ENCODE results near the gene EPG5. TPM values are rescaled to one million over a fixed set of nuclear protein-coding genes. Genes with fewer than 3 reads are reported as not detected.

The EPG5 gene
- total and polyA plus RNA-seq, 3 donors from 2014 or later: 19.0 to 66.4 (median 55.7) TPM

DNA sequence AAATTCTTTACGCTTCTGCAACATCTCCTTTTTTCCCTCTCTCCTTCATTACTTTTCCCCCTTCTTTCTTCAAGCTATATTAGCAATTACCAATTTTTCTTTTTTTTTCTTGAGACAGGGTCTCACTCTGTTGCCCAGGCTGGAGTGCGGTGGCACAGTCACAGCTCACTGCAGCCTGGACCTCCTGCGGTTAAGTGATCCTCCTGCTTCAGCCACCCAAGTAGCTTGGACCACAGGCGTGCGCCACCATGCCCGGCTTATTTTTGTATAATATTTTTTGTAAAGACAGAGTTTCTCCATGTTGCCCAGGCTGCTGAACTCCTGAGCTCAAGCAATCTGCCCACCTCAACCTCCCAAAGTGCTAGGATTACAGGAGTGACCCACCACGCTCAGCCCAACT lies 70.7 kb downstream of the EPG5 start:
- TF ChIP-seq, protein P1, sequence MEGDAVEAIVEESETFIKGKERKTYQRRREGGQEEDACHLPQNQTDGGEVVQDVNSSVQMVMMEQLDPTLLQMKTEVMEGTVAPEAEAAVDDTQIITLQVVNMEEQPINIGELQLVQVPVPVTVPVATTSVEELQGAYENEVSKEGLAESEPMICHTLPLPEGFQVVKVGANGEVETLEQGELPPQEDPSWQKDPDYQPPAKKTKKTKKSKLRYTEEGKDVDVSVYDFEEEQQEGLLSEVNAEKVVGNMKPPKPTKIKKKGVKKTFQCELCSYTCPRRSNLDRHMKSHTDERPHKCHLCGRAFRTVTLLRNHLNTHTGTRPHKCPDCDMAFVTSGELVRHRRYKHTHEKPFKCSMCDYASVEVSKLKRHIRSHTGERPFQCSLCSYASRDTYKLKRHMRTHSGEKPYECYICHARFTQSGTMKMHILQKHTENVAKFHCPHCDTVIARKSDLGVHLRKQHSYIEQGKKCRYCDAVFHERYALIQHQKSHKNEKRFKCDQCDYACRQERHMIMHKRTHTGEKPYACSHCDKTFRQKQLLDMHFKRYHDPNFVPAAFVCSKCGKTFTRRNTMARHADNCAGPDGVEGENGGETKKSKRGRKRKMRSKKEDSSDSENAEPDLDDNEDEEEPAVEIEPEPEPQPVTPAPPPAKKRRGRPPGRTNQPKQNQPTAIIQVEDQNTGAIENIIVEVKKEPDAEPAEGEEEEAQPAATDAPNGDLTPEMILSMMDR (IDR thresholded peaks at IDR 0.05): no peak
- TF ChIP-seq POLR2A (IDR thresholded peaks at IDR 0.05): no peak
- H3K4me3 ChIP-seq: no peak overlapping the region
- no peaks in the 10 kb centered on the region for H3K27me3 ChIP-seq
- H3K36me3 ChIP-seq (ENCODE audit: low read depth, missing control alignments): no peaks in the 10 kb centered on the region
- 94 to 97% methylated on average over 7 of the region's 7 CpGs for WGBS, 2 donors
- H3K9me3 ChIP-seq: no peaks in the 10 kb centered on the region
- DNase-seq: no peak
- intact Hi-C loops (cut with DNase I; ENCODE audit: low total_unique reads): no loop called here
- H3K4me1 ChIP-seq: no peaks in the 10 kb centered on the region
- no peak overlapping the region for H3K27ac ChIP-seq

DNA sequence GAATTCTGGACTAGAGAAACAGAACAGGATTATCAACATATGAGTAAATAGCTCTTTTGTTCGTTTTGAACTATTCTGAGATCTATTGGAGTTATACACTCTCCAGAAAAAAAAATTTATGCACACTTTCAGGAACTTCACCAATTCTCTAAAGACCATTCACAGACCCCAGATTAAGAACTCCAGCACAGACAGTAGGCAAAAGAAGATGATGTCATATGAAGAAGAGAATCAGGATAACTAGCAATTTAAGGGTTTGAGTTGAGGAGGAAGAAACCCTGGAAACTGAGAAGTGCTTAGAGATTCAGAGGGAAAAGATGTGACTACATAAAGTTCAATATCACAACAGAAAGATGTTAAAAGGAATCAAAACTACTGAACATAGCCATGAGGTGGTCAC lies 71.8 kb downstream of the EPG5 start:
- Histone ChIP-seq H3K9me3 (no peaks in the 10 kb centered on the region), H3K4me1 (no peaks in the 10 kb centered on the region), H3K4me3 (no peak overlapping the region), H3K27ac (no peak overlapping the region), H3K27me3 (no peaks in the 10 kb centered on the region), H3K36me3 (ENCODE audit: low read depth, missing control alignments) (no peaks in the 10 kb centered on the region)
- no peak for DNase-seq
- no peak for TF ChIP-seq POLR2A (IDR thresholded peaks at IDR 0.05)
- TF ChIP-seq, protein P1 (IDR thresholded peaks at IDR 0.05): no peak
- 68 to 85% methylated on average over 1 of the region's 1 CpG for WGBS, 2 donors
- intact Hi-C loops (cut with DNase I; ENCODE audit: low total_unique reads): no loop called here

DNA sequence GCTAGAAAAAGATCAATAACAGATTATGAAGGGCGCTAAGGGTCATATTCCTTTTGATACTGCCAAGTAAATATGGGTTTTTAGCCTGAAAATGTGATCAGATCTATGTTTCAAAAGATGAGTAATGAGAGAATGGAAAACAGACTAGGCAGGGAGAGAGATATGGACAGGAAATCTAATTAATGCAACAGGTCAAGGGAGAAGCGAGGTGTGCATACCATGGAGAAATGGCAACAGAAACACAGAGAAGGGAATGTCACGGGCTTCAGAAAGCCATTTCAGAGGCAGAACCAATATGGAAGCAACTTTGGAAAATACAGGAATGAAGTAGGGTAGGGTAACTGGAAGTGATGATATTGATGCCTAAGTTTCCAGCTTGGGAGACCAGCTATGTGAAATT lies 72.3 kb downstream of the EPG5 start:
- no peak overlapping the region for H3K27ac ChIP-seq
- no peaks in the 10 kb centered on the region for H3K9me3 ChIP-seq
- TF ChIP-seq, protein P1 (IDR thresholded peaks at IDR 0.05): no peak
- TF ChIP-seq POLR2A (IDR thresholded peaks at IDR 0.05): no peak
- H3K4me1 ChIP-seq: no peaks in the 10 kb centered on the region
- no peaks in the 10 kb centered on the region for H3K36me3 ChIP-seq (ENCODE audit: low read depth, missing control alignments)
- no peaks in the 10 kb centered on the region for H3K27me3 ChIP-seq
- no peak for DNase-seq
- WGBS, 2 donors: 84 to 97% methylated on average over 2 of the region's 3 CpGs
- intact Hi-C loops (cut with DNase I; ENCODE audit: low total_unique reads): no loop called here
- no peak overlapping the region for H3K4me3 ChIP-seq

DNA sequence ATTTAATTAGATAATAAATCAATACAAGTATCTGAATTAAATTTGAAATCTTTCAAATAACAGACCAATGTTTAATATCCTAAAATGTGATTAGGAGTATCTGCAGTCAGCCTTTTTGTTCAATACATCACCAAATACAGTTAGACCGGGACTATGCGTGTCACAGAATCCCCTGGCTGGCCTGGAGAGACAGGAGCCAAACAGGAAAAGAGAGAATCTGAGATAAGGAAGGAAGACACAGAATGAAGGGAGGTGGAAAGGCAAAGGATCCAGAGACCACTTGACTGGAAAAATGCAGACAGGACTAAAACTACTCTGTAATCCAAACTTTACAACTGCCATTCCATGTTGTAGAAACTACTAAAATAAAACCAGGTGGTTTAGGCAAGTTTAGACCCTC lies 75.3 kb downstream of the EPG5 start:
- Histone ChIP-seq H3K4me1 (no peaks in the 10 kb centered on the region), H3K9me3 (no peaks in the 10 kb centered on the region), H3K4me3 (no peak overlapping the region), H3K27ac (no peak overlapping the region), H3K36me3 (ENCODE audit: low read depth, missing control alignments) (no peaks in the 10 kb centered on the region), H3K27me3 (no peaks in the 10 kb centered on the region)
- TF ChIP-seq, protein P1 (IDR thresholded peaks at IDR 0.05): no peak
- TF ChIP-seq POLR2A (IDR thresholded peaks at IDR 0.05): no peak
- no peak for DNase-seq
- 81 to 87% methylated on average over 2 of the region's 2 CpGs for WGBS, 2 donors
- intact Hi-C loops (cut with DNase I; ENCODE audit: low total_unique reads): no loop called here

DNA sequence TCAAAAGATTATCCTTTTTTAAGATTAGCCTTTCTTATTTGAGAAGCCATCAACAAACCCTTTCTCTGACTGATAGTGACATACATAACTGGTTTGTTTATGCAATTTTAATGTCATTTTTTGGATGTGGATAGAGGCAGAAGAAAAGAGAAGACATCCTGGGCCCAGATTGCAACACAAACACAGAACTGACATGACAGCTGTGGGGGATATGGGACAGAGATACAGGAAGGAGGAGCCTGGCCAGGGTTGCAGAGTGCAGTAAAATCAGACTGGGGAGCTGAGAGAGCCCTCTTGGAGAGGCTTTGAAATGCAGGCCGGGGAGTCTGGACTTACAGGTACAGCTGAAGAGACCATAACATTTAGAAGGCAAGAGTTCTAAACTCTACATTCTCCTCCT lies 76.5 kb downstream of the EPG5 start:
- WGBS, 2 donors: 88 to 100% methylated on average over 1 of the region's 1 CpG
- Histone ChIP-seq H3K4me3 (no peak overlapping the region), H3K4me1 (no peaks in the 10 kb centered on the region), H3K9me3 (no peaks in the 10 kb centered on the region), H3K27ac (no peak overlapping the region), H3K27me3 (no peaks in the 10 kb centered on the region), H3K36me3 (ENCODE audit: low read depth, missing control alignments) (no peaks in the 10 kb centered on the region)
- intact Hi-C loops (cut with DNase I; ENCODE audit: low total_unique reads): no loop called here
- no peak for TF ChIP-seq POLR2A (IDR thresholded peaks at IDR 0.05)
- TF ChIP-seq, protein P1 (IDR thresholded peaks at IDR 0.05): no peak
- DNase-seq: no peak
